Natural killer cell (primary cell): ENCODE data around the gene IKZF4. TPM values are rescaled to one million over a fixed set of nuclear protein-coding genes. Genes with fewer than 3 reads are reported as not detected.

Experiments
- ATAC-seq, 3 donors: fragments of 150-1000 bp in 2 of 3; fragments of 200-7000 bp in 1 of 3; cut with Tn5 transposase; 1 replicate in 1 of 3; 2 replicates in 2 of 3; pipeline ENCODE4 v1.10.0; 2021; ENCODE audit warnings: mild to moderate bottlenecking in 2 of 3, moderate library complexity in 2 of 3
- DNase-seq, 2 donors: peaks; one replicate each; pipeline versions ENCODE4 v3.0.0 to v3.0.0-alpha.2; 2013 to 2021; ENCODE audit warnings: mixed read lengths in 1 of 2
- H3K27ac ChIP-seq: one replicate; pipeline ENCODE4 v1.5.1; 2013; ENCODE audit warnings: mild to moderate bottlenecking, low read length
- H3K27me3 ChIP-seq: one replicate; pipeline ENCODE4 v1.6.1; 2013; ENCODE audit warnings: low read length; ENCODE audit not compliant: control insufficient read depth, insufficient read depth
- H3K36me3 ChIP-seq: one replicate; pipeline ENCODE4 v1.6.1; 2013; ENCODE audit warnings: low read length; ENCODE audit not compliant: control insufficient read depth, insufficient read depth
- H3K4me1 ChIP-seq: one replicate; pipeline ENCODE4 v1.6.1; 2013; ENCODE audit warnings: low read length; ENCODE audit not compliant: control insufficient read depth, insufficient read depth
- H3K4me3 ChIP-seq: one replicate; pipeline ENCODE4 v1.5.1; 2013; ENCODE audit warnings: low read length
- H3K9me3 ChIP-seq: one replicate; pipeline ENCODE4 v1.6.1; 2013; ENCODE audit warnings: low read length; ENCODE audit not compliant: control insufficient read depth, insufficient read depth
- H3K27ac Mint-ChIP-seq, 2 donors: one replicate each; pipeline ENCODE4 v1.8.0; 2022; ENCODE audit warnings: mild to moderate bottlenecking in 2 of 2, mixed read lengths in 2 of 2, moderate library complexity in 1 of 2
- H3K27me3 Mint-ChIP-seq, 2 donors: one replicate each; pipeline ENCODE4 v1.8.0; 2022; ENCODE audit warnings: low read depth in 2 of 2, mixed read lengths in 2 of 2
- H3K36me3 Mint-ChIP-seq: one replicate; pipeline ENCODE4 v1.8.0; 2022; ENCODE audit warnings: mixed read lengths
- H3K4me1 Mint-ChIP-seq, 2 donors: one replicate each; pipeline ENCODE4 v1.8.0; 2022; ENCODE audit warnings: mixed read lengths in 2 of 2
- H3K4me3 Mint-ChIP-seq: one replicate; pipeline ENCODE4 v1.8.0; 2022; ENCODE audit warnings: mild to moderate bottlenecking, moderate library complexity, mixed read lengths
- H3K9me3 Mint-ChIP-seq, 2 donors: one replicate each; pipeline ENCODE4 v1.8.0; 2022; ENCODE audit warnings: mixed read lengths in 2 of 2
- WGBS: methylation state at CpG from one replicate; pipeline ENCODE4 v1.1.7; 2013; ENCODE audit warnings: missing lambda C conversion rate; ENCODE audit not compliant: insufficient coverage; 5-methylcytosine and 5-hydroxymethylcytosine counted together
- intact Hi-C: fragments of 100-400 bp; cut with micrococcal nuclease; formaldehyde crosslinking; loops from one replicate; pipeline ENCODE4 v1.14.2; 2022
- total RNA-seq, 4 donors: library from RNA; stranded (reverse); fragments of 120-200 nt in 1 of 4; gene quantifications; one replicate each; pipeline versions ENCODE4 v1.2.3 to v1.2.4, GENCODE V29; 2013 to 2022
- TF ChIP-seq, protein P1 (sequence below): fragments of 200-600 bp; IDR thresholded peaks from one replicate; pipeline ENCODE4 v1.8.0; 2022; ENCODE audit warnings: antibody characterized with exemption

The IKZF4 gene
- total RNA-seq, 3 donors from 2014 or later (not counting 1 experiment from before 2014, with no cell fraction given) = 4.4 to 5.5 (median 5.5) TPM

GRCh38 chr12:56087220-56087619 is 66.4 kb downstream of the IKZF4 start:
- H3K27me3 Mint-ChIP-seq = peaks cover 7 to 10% of the 10 kb centered on the region in 2 donors
- H3K4me3 Mint-ChIP-seq = no peak overlapping the region
- TF ChIP-seq, protein P1, sequence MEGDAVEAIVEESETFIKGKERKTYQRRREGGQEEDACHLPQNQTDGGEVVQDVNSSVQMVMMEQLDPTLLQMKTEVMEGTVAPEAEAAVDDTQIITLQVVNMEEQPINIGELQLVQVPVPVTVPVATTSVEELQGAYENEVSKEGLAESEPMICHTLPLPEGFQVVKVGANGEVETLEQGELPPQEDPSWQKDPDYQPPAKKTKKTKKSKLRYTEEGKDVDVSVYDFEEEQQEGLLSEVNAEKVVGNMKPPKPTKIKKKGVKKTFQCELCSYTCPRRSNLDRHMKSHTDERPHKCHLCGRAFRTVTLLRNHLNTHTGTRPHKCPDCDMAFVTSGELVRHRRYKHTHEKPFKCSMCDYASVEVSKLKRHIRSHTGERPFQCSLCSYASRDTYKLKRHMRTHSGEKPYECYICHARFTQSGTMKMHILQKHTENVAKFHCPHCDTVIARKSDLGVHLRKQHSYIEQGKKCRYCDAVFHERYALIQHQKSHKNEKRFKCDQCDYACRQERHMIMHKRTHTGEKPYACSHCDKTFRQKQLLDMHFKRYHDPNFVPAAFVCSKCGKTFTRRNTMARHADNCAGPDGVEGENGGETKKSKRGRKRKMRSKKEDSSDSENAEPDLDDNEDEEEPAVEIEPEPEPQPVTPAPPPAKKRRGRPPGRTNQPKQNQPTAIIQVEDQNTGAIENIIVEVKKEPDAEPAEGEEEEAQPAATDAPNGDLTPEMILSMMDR = no peak
- DNase-seq (no peak), ATAC-seq (no peak)
- no peaks in the 10 kb centered on the region for H3K4me1 Mint-ChIP-seq
- H3K36me3 Mint-ChIP-seq = no peaks in the 10 kb centered on the region
- 96% methylated on average over 6 of the region's 6 CpGs for WGBS
- no peaks in the 10 kb centered on the region for H3K36me3 ChIP-seq
- H3K4me1 ChIP-seq = no peaks in the 10 kb centered on the region
- no peaks in the 10 kb centered on the region for H3K9me3 ChIP-seq
- intact Hi-C loops = no loop called here
- no peaks in the 10 kb centered on the region for H3K27me3 ChIP-seq
- H3K27ac Mint-ChIP-seq = no peak overlapping the region
- no peaks in the 10 kb centered on the region for H3K9me3 Mint-ChIP-seq
- no peak overlapping the region for H3K4me3 ChIP-seq
- H3K27ac ChIP-seq = no peak overlapping the region

Other genes with a start within 250 kb of the IKZF4 start
- gene SARNP, start 203.3 kb upstream of the IKZF4 start, total RNA-seq = 10 to 100 TPM; 50.5 to 57.0 (median 51.2) TPM
- 10 to 100 TPM; 21.3 to 36.3 (median 23.1) TPM for gene ORMDL2, start 203.0 kb upstream of the IKZF4 start, total RNA-seq
- gene DNAJC14, start 191.5 kb upstream of the IKZF4 start, total RNA-seq = 10 to 100 TPM; 27.7 to 37.3 (median 34.4) TPM
- gene MMP19, start 178.1 kb upstream of the IKZF4 start, total RNA-seq = under 1 TPM in 2 of 3 donors, not detected in 1; 0.45 to 0.88 TPM
- 10 to 100 TPM; 18.5 to 21.2 (median 19.1) TPM for gene PYM1, start 93.1 kb upstream of the IKZF4 start, total RNA-seq
- 100 to 1,000 TPM; 137 to 145 (median 142) TPM for gene DGKA, start 89.9 kb upstream of the IKZF4 start, total RNA-seq
- gene PMEL, start 55.0 kb upstream of the IKZF4 start, total RNA-seq = under 1 TPM in 1 of 3 donors, not detected in 2; 0.35 TPM
- gene CDK2, start 54.2 kb upstream of the IKZF4 start, total RNA-seq = 10 to 100 TPM; 19.5 to 27.3 (median 27.3) TPM
- gene RAB5B, start 47.0 kb upstream of the IKZF4 start, total RNA-seq = 10 to 100 TPM; 69.4 to 80.0 (median 78.2) TPM
- gene SUOX, start 23.8 kb upstream of the IKZF4 start, total RNA-seq = 10 to 100 TPM; 11.0 to 15.9 (median 14.6) TPM
- gene RPS26, start 20.9 kb downstream of the IKZF4 start, total RNA-seq = 10 to 100 TPM; 29.5 to 50.3 (median 35.5) TPM
- under 1 TPM in 2 of 3 donors, not detected in 1; 0.26 to 0.66 TPM for gene ERBB3, start 59.1 kb downstream of the IKZF4 start, total RNA-seq
- gene PA2G4, start 83.5 kb downstream of the IKZF4 start, total RNA-seq = 10 to 100 TPM; 78.5 to 86.4 (median 79.7) TPM
- gene RPL41, start 95.6 kb downstream of the IKZF4 start, total RNA-seq = 1,000 to 10,000 TPM; 2,342 to 3,083 (median 3,009) TPM
- 10 to 100 TPM; 12.0 to 24.3 (median 16.2) TPM for gene ZC3H10, start 97.2 kb downstream of the IKZF4 start, total RNA-seq
- 100 to 1,000 TPM; 198 to 215 (median 199) TPM for gene ESYT1, start 107.2 kb downstream of the IKZF4 start, total RNA-seq
- 1 to 10 TPM; 6.7 to 8.9 (median 7.4) TPM for gene MYL6B, start 131.5 kb downstream of the IKZF4 start, total RNA-seq
- 1,000 to 10,000 TPM in 2 of 3 donors, 100 to 1,000 TPM in 1; 881 to 1,204 (median 1,015) TPM for gene MYL6, start 137.3 kb downstream of the IKZF4 start, total RNA-seq
- 100 to 1,000 TPM; 205 to 232 (median 210) TPM for gene SMARCC2, start 168.4 kb downstream of the IKZF4 start, total RNA-seq
- gene RNF41, start 200.9 kb downstream of the IKZF4 start, total RNA-seq = 10 to 100 TPM; 32.3 to 44.5 (median 38.6) TPM
- gene NABP2, start 203.3 kb downstream of the IKZF4 start, total RNA-seq = 10 to 100 TPM; 21.6 to 23.4 (median 22.6) TPM
- gene SLC39A5, start 209.0 kb downstream of the IKZF4 start, total RNA-seq = 1 to 10 TPM in 1 of 3 donors, under 1 TPM in 2; 0.70 to 1.4 (median 0.71) TPM
- gene ANKRD52, start 237.3 kb downstream of the IKZF4 start, total RNA-seq = 10 to 100 TPM; 34.1 to 52.2 (median 51.4) TPM
- 10 to 100 TPM; 27.2 to 37.9 (median 30.2) TPM for gene COQ10A, start 245.9 kb downstream of the IKZF4 start, total RNA-seq